Gastrocnemius medialis (tissue), 4 donors: Measurements from ENCODE around the gene HMGCL. TPM values are rescaled to one million over a fixed set of nuclear protein-coding genes. Genes with fewer than 3 reads are reported as not detected.

Experiments
- ATAC-seq, 2 donors: fragments of 150-250 bp; one replicate each; pipeline ENCODE4 v1.9.1; 2016
- DNase-seq, 2 donors: peaks; one replicate each; pipeline ENCODE4 v3.0.0-alpha.2; 2019
- H3K27ac ChIP-seq, 4 donors: fragments of 200-600 bp; sonication (generic); 1 replicate in 1 of 4; 2 replicates in 3 of 4; pipeline ENCODE4 v1.5.1; 2016 to 2018; ENCODE audit warnings: mild to moderate bottlenecking in 2 of 4, moderate library complexity in 1 of 4
- H3K27me3 ChIP-seq, 3 donors: fragments of 200-600 bp; sonication (generic) in 2 of 3; 1 replicate in 1 of 3; 2 replicates in 2 of 3; pipeline versions ENCODE4 v1.5.1 to v1.6.0; 2016 to 2019; ENCODE audit warnings: mild to moderate bottlenecking in 1 of 3, moderate library complexity in 1 of 3
- H3K36me3 ChIP-seq, 2 donors: fragments of 200-600 bp; sonication (generic) in 1 of 2; one replicate each; pipeline ENCODE4 v1.5.1; 2017 to 2018
- H3K4me1 ChIP-seq, 2 donors: fragments of 200-600 bp; sonication (generic) in 1 of 2; one replicate each; pipeline ENCODE4 v1.5.1; 2016 to 2017; ENCODE audit warnings: mild to moderate bottlenecking in 2 of 2
- H3K4me3 ChIP-seq, 4 donors: fragments of 200-600 bp; sonication (generic) in 3 of 4; 1 replicate in 1 of 4; 2 replicates in 3 of 4; pipeline ENCODE4 v1.5.1; 2016 to 2019; ENCODE audit warnings: mild to moderate bottlenecking in 2 of 4
- H3K9me3 ChIP-seq, 3 donors: fragments of 200-600 bp; sonication (generic) in 2 of 3; 1 replicate in 1 of 3; 2 replicates in 2 of 3; pipeline ENCODE4 v1.5.1; 2016 to 2019
- POLR2A ChIP-seq, 2 donors: fragments of 450-650 bp; IDR thresholded peaks; one replicate each; pipeline ENCODE4 v1.6.1; 2017; ENCODE audit warnings: antibody characterized with exemption in 2 of 2, mild to moderate bottlenecking in 2 of 2, moderate library complexity in 2 of 2
- in situ Hi-C, 4 donors: fragments of 200-750 bp; cut with MboI; loops; one replicate each; pipeline versions ENCODE4 v1.15.0 to v1.8.0; 2017; ENCODE audit warnings: low sequenced_read_pairs in 4 of 4
- intact Hi-C: fragments of 100-400 bp; cut with DNase I; formaldehyde crosslinking; loops from one replicate; pipeline ENCODE4 v1.15.1; 2023; ENCODE audit warnings: low total_unique reads
- total RNA-seq, 4 donors: library from RNA; depleted of rRNA; stranded (reverse); fragments of >200 nt; gene quantifications; one replicate each; pipeline versions ENCODE4 v1.1.0 to v1.2.3, GENCODE V29; 2016
- TF ChIP-seq, protein P1 (sequence below), 5 experiments: fragments of 450-650 bp in 3 of 5; fragments of 200-600 bp in 2 of 5; sonication (generic) in 2 of 5; IDR thresholded peaks in 4 of 5; conservative IDR thresholded peaks in 1 of 5; 1 replicate in 4 of 5; 2 replicates in 1 of 5; pipeline ENCODE4 v1.5.1; 2016 to 2019; ENCODE audit warnings: antibody characterized with exemption in 5 of 5, mild to moderate bottlenecking in 3 of 5, moderate library complexity in 3 of 5

The HMGCL gene
- total RNA-seq, 4 donors from 2014 or later = 19.1 to 30.0 (median 29.5) TPM

- in situ Hi-C loops = no loop called here
- Histone ChIP-seq H3K4me3 (no peak overlapping the region), H3K36me3 (peaks cover 0 to 28% of the 10 kb centered on the region in 2 donors), H3K4me1 (peaks cover 17 to 29% of the 10 kb centered on the region in 2 donors), H3K27ac (no peak overlapping the region), H3K9me3 (no peaks in the 10 kb centered on the region), H3K27me3 (no peaks in the 10 kb centered on the region)
- no peak for ATAC-seq
- TF ChIP-seq, protein P1, sequence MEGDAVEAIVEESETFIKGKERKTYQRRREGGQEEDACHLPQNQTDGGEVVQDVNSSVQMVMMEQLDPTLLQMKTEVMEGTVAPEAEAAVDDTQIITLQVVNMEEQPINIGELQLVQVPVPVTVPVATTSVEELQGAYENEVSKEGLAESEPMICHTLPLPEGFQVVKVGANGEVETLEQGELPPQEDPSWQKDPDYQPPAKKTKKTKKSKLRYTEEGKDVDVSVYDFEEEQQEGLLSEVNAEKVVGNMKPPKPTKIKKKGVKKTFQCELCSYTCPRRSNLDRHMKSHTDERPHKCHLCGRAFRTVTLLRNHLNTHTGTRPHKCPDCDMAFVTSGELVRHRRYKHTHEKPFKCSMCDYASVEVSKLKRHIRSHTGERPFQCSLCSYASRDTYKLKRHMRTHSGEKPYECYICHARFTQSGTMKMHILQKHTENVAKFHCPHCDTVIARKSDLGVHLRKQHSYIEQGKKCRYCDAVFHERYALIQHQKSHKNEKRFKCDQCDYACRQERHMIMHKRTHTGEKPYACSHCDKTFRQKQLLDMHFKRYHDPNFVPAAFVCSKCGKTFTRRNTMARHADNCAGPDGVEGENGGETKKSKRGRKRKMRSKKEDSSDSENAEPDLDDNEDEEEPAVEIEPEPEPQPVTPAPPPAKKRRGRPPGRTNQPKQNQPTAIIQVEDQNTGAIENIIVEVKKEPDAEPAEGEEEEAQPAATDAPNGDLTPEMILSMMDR (IDR thresholded peaks at IDR 0.05 in 4 of 5, conservative IDR thresholded peaks at IDR 0.05 in 1 of 5) = no peak
- no peak for TF ChIP-seq POLR2A (IDR thresholded peaks at IDR 0.05)
- no peak for DNase-seq
- intact Hi-C loops = no loop called here
Measured at GRCh38 chr1:23793861-23794731, 31.1 kb downstream of the HMGCL start.

GRCh38 chr1:23793018-23793781, 32.0 kb downstream of the HMGCL start:
- TF ChIP-seq POLR2A (IDR thresholded peaks at IDR 0.05) = no peak
- TF ChIP-seq, protein P1 (IDR thresholded peaks at IDR 0.05 in 4 of 5, conservative IDR thresholded peaks at IDR 0.05 in 1 of 5) = no peak
- Histone ChIP-seq H3K36me3 (peaks cover 0 to 28% of the 10 kb centered on the region in 2 donors), H3K4me1 (peaks cover 17 to 26% of the 10 kb centered on the region in 2 donors), H3K27ac (peak overlapping the region in 2 of 4 donors; percentile 12 to 86), H3K4me3 (no peak overlapping the region), H3K9me3 (no peaks in the 10 kb centered on the region), H3K27me3 (no peaks in the 10 kb centered on the region)
- in situ Hi-C loops = no loop called here
- DNase-seq (peak in 1 of 2 donors; percentile 39), ATAC-seq (no peak)
- intact Hi-C loops = no loop called here

DNA sequence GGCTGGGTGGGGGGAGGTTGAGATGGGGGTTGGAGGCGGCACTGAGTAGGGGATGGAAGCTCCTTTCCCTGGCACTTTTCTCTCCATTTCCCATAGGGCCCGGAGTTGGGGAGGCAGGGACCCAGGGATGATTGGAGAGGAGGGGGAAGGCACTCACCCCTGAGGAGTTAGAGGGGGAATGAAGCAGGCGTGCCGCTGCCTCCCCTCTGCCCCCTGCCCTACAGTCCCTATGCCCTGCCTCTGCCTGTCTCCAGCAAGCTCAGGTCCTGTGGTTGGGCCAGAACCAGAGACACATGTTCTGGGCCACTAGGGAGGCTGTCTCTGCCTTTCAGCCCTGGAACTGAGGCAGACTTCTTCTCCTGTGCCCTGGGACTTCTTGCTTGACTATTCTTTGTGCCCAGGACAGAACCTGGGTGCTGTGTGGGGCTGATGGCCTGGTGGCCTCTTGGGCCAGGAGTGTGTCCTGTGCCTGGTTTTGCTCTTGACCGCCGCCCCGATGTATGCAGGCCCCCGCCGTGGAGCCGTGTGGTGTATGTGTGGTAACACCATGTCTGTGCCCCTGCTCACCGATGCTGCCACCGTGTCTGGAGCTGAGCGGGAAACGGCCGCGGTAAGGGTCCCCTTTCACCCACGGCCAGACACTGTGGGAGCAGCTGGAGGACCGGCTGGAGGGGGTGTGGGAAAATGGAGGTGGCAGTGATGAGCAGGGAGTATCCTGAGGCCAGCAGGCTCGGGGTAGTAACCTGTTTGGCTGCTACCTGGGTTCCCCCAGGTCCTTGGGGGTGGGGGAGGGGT, 32.9 kb downstream of the HMGCL start:
- no peak for TF ChIP-seq POLR2A (IDR thresholded peaks at IDR 0.05)
- TF ChIP-seq, protein P1 (IDR thresholded peaks at IDR 0.05 in 4 of 5, conservative IDR thresholded peaks at IDR 0.05 in 1 of 5) = no peak
- intact Hi-C loops (no loop called here), in situ Hi-C loops (no loop called here)
- no peak for DNase-seq
- peaks cover 22 to 26% of the 10 kb centered on the region in 2 donors for H3K4me1 ChIP-seq
- H3K36me3 ChIP-seq = peaks cover 0 to 36% of the 10 kb centered on the region in 2 donors
- no peaks in the 10 kb centered on the region for H3K9me3 ChIP-seq
- H3K4me3 ChIP-seq = peak overlapping the region; percentile 79 to 97 (median 80)
- H3K27ac ChIP-seq = peak overlapping the region; percentile 22 to 90 (median 87)
- ATAC-seq = no peak
- H3K27me3 ChIP-seq = no peaks in the 10 kb centered on the region

DNA sequence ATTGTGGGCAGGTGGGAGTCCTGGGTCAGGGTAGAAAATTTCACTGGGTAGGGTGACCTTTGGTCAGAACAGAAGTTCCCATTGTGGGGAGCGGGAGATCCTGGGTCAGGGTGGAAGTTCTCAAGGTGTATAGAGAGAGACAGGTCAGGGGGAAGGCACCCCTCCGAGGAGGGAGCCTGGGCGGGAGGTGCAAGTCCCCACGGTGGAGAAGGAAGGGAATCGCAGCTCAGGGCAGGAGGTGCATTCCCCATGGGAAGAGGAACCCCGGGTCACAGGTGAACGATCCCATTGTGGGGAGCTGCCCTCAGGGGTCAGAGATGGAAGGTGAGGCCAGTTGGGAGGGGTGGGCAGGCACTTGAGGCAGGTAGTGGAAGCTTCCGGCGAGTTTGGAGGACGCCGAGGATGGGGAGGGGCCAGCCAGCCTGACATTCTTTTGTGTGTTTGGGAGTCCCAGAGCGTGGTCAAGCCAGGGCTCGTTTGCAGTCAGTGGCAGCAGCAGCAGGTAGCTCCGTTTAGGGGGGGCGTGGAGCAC, 33.6 kb downstream of the HMGCL start:
- Histone ChIP-seq H3K36me3 (peaks cover 0 to 44% of the 10 kb centered on the region in 2 donors), H3K27me3 (no peaks in the 10 kb centered on the region), H3K9me3 (no peaks in the 10 kb centered on the region), H3K4me1 (peaks cover 24 to 26% of the 10 kb centered on the region in 2 donors), H3K4me3 (peak overlapping the region; percentile 79 to 97 (median 80)), H3K27ac (peak overlapping the region; percentile 86 to 90 (median 87))
- intact Hi-C loops (loop anchor here (1.0 kb wide), 3 partner anchors 9 to 772 kb away; partner anchors contain the start of genes GALE, KDM1A and PITHD1), in situ Hi-C loops (no loop called here)
- no peak for TF ChIP-seq POLR2A (IDR thresholded peaks at IDR 0.05)
- TF ChIP-seq, protein P1 (IDR thresholded peaks at IDR 0.05 in 4 of 5, conservative IDR thresholded peaks at IDR 0.05 in 1 of 5) = no peak
- DNase-seq (no peak), ATAC-seq (peak; percentile 11 to 12)
